HG03066 (cell line): ENCODE measurements around the gene LAMTOR5.
"Not testable (repeated sequence)": the region's sequence is repeated elsewhere in the genome, so short reads cannot be mapped to it uniquely, and the experiment has no call there.

Source experiments
- ATAC-seq: cut with Tn5 transposase; IDR thresholded peaks from one replicate; pipeline ENCODE4 v1.9.1; 2021; ENCODE audit warnings: low read depth; ENCODE audit not compliant: unreplicated experiment

The LAMTOR5 gene

GRCh38 chr1:110407260-110408210 lies at the start of gene LAMTOR5:
Gene LAMTOR5 (minus strand): TSS chr1:110407694. CDS start chr1:110407620, 74 bp downstream.
- ATAC-seq, result peak; percentile 86

DNA sequence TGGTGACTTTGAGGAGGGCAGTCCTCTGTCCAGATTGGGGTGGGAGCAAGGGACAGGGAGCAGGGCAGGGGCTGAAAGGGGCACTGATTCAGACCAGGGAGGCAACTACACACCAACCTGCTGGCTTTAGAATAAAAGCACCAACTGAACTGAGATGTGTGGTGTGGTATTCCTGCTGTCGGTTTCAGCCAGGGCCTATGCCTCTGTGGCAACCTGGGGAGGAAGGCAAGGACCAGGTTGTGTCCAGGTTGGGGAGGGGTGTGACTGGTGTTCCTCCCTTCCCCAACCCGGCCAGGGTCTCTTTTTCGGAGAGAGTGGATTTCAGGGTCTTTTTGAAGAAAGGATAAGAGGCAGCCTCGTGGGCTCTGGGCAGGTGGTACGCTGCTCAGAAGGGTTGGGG lies 49.7 kb upstream of the LAMTOR5 start:
- ATAC-seq, result no peak

- ATAC-seq, result no peak
Measured at GRCh38 chr1:110455151-110455550, 47.7 kb upstream of the LAMTOR5 start.

- no peak for ATAC-seq
Measured at GRCh38 chr1:110454328-110454727, 46.8 kb upstream of the LAMTOR5 start.

- no peak for ATAC-seq
Measured at GRCh38 chr1:110453829-110454228, 46.3 kb upstream of the LAMTOR5 start.

GRCh38 chr1:110452330-110452729 lies 44.8 kb upstream of the LAMTOR5 start:
- no peak for ATAC-seq

DNA sequence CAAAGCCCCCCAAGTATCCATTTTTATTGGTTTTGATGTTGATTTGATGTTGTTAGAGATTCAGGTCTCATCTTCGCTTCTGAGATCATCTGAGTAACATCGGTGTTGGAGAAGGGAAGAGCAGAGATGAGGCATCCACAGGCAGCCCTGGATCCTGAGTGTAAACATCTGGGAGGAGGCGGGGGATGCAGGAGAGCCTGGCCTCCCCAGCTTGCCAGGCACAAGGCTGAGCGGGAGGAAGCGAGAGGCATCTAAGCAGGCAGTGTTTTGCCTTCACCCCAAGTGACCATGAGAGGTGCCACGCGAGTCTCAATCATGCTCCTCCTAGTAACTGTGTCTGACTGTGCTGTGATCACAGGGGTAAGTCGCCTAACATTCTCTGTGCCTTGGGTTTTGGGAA lies 43.4 kb upstream of the LAMTOR5 start, which contains the start of gene PROK1:
Gene PROK1 (plus strand): TSS at position 221 of the 400 bp plus-strand sequence. CDS start 68 bp downstream, at position 289.
- no peak for ATAC-seq

- ATAC-seq, result no peak
Measured at GRCh38 chr1:110449661-110450651, 42.5 kb upstream of the LAMTOR5 start.

GRCh38 chr1:110444561-110444960 lies 37.1 kb upstream of the LAMTOR5 start:
- no peak for ATAC-seq

- ATAC-seq, result no peak
Measured at GRCh38 chr1:110443451-110443850, 36.0 kb upstream of the LAMTOR5 start.

DNA sequence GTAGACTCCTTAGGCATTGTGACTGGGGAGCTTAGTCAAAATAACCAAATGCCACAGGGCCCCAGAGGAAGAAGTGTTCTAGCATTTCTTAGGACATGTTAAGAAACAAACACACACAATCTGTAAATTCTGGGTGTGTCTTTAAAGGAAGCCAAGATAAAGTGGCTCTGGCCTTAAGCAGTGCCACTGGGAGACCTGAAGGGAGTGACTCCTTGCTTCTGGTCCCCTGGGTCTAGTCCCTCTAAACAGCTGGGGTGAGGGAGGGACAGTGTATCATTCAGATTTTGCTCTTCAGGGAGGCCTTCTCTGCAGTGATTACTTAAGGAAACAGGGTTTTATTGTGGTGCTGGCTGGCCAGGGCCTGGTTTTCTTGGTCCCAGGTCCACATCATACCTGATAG lies 34.4 kb upstream of the LAMTOR5 start:
- ATAC-seq, result no peak

GRCh38 chr1:110440877-110441276 lies 33.4 kb upstream of the LAMTOR5 start:
- no peak for ATAC-seq

GRCh38 chr1:110439873-110440272 lies 32.4 kb upstream of the LAMTOR5 start:
- ATAC-seq, result not testable (repeated sequence)

DNA sequence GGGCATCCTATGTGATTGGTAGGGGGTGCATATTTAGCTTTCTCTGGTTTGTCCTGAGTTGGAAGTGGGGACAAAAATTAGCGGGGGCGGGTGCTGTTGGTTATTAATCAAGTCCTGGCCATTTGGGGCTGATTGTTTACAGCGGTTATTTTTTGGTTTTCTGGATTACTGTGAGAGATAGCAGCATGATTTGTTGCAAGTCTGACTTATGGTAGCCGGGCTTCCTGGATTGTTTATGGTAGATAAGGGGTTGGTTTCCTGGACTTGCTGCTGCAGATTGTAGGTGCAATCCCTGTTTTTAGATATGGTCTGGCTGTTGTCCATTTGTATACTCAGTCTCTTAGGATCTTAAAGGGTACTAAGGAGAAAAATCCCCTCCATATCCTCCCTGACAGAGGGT lies 31.4 kb upstream of the LAMTOR5 start:
- ATAC-seq, result no peak

DNA sequence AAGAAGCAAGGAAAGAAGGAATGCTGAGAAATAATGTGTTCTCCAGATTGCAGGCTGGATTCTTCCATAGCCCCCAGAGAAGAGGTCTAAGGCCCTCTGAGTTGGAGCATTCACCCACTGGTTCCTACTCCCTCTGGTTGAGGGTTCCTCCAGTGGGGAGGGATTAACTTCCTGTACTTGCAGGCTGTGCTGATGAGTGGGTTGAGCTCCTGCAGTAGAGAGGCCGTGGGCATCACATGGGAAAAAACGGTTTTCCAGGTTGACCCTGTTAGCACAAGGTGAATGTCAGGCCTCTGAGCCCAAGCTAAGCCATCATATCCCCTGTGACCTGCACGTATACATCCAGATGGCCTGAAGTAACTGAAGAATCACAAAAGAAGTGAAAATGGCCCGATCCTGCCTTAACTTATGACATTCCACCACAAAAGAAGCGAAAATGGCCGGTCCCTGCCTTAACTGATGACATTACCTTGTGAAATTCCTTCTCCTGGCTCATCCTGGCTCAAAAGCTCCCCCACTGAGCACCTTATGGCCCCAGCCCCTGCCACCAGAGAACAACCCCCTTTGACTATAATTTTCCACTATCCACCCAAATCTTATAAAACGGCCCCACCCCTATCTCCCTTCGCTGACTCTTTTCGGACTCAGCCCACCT lies 30.3 kb upstream of the LAMTOR5 start:
- not testable (repeated sequence) for ATAC-seq

GRCh38 chr1:110436635-110437034 lies 29.1 kb upstream of the LAMTOR5 start:
- no peak for ATAC-seq

DNA sequence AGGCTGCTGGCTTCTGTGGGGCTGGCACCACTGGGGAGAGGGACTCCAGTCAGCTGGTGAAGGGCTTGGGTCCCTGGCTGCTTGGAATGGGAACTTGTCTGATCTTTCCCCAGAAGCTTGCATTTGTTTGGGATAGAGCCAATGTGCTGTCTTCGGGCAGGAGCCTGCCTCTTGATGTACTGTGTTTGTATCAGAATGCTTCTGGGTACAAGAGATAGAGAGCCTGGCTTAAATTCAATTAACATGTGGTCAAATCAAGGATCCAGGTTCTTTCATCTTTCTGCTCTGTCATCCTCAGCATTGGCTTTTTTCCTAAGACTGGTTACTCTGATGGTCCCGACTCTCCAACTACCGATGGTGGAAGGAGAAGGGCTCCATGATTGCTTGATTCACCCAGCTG lies 27.5 kb upstream of the LAMTOR5 start:
- ATAC-seq, result no peak

DNA sequence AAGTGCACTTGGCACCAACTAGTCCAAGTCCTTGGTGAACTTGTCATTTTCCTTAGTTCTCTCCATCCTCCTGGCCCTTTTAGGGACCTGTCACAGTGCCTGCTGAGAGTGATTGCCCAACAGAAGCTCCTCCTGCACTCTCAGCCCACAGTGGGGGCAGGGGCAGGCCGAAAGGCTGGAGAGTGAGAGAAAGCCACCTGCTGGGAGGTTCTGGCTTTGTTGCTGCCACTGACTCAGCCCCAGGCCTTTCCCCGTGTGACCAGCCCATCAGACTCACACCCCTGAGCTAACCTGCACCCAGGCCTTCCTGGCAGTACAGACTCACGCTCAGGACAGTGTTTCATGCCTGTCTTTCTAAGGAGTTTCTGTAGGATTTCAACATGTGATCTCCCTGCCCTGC lies 26.3 kb upstream of the LAMTOR5 start:
- ATAC-seq, result no peak

- ATAC-seq, result no peak
Measured at GRCh38 chr1:110433213-110433612, 25.7 kb upstream of the LAMTOR5 start.

DNA sequence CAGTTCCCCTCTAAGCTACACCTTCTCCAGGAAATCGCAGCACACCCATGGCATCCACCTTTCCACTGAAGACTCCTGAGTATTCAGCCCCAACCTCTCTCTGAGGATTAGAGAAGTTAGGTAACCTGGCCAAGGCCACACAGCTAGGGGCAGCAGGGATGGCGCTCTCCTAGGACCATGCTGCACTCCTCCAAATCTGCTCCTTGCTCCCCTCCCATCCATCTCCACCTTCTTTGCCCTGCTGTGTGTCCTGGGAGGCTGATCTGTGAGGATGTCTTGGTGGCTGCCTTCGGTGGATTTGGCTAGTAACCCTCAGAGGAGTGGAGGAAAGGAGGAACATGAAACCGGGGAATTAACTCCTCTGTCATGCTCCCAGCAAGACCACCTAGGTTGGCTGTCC lies 23.4 kb upstream of the LAMTOR5 start:
- no peak for ATAC-seq
